SK-N-SH treated with all-trans-retinoic acid at 6 μM for 48 hours (cell line): ENCODE results near the gene FOSL2.

Experiments
- ATAC-seq: fragments of 200-7000 bp; cut with Tn5 transposase; 3 replicates; pipeline ENCODE4 v1.9.1; 2020; ENCODE audit warnings: mild to moderate bottlenecking, moderate library complexity
- ARNTL ChIP-seq: fragments of 450-650 bp; formaldehyde crosslinking; IDR thresholded peaks from 2 replicates; pipeline ENCODE4 v1.5.0; 2020; ENCODE audit warnings: low read depth, mild to moderate bottlenecking, moderate library complexity, borderline replicate concordance
- BACH2 ChIP-seq: fragments of 250-450 bp; sonication (Bioruptor Pico); IDR thresholded peaks from 2 replicates; pipeline ENCODE4 v1.9.0; 2021; ENCODE audit warnings: mild to moderate bottlenecking, borderline replicate concordance
- CSDC2 ChIP-seq: fragments of 250-450 bp; sonication (Bioruptor Pico); IDR thresholded peaks from 2 replicates; pipeline ENCODE4 v1.5.0; 2020; ENCODE audit warnings: mild to moderate bottlenecking, moderate library complexity
- CSRNP3 ChIP-seq: fragments of 250-450 bp; sonication (Bioruptor Pico); IDR thresholded peaks from 2 replicates; pipeline ENCODE4 v1.5.1; 2021; ENCODE audit warnings: mild to moderate bottlenecking, moderate library complexity
- ISL1 ChIP-seq: fragments of 250-450 bp; sonication (Bioruptor Pico); IDR thresholded peaks from 2 replicates; pipeline ENCODE4 v2.1.2; 2022; ENCODE audit warnings: mild to moderate bottlenecking, moderate library complexity
- PATZ1 ChIP-seq: fragments of 250-450 bp; sonication (Bioruptor Pico); IDR thresholded peaks from 2 replicates; pipeline ENCODE4 v1.8.0; 2020; ENCODE audit warnings: mild to moderate bottlenecking, moderate library complexity, borderline replicate concordance
- POU6F1 ChIP-seq: fragments of 250-450 bp; sonication (Bioruptor Pico); IDR thresholded peaks from 2 replicates; pipeline ENCODE4 v1.8.0; 2021; ENCODE audit warnings: low read depth, mild to moderate bottlenecking, moderate library complexity, borderline replicate concordance
- PPARA ChIP-seq: fragments of 250-450 bp; sonication (Bioruptor Pico); IDR thresholded peaks from 2 replicates; pipeline ENCODE4 v1.5.0; 2020; ENCODE audit warnings: mild to moderate bottlenecking, borderline replicate concordance
- RARB ChIP-seq: fragments of 250-450 bp; sonication (Bioruptor Pico); IDR thresholded peaks from 2 replicates; pipeline ENCODE4 v1.8.0; 2021; ENCODE audit warnings: mild to moderate bottlenecking, moderate library complexity
- SNAI2 ChIP-seq: fragments of 250-450 bp; sonication (Bioruptor Pico); IDR thresholded peaks from 2 replicates; pipeline ENCODE4 v1.5.0; 2020; ENCODE audit warnings: mild to moderate bottlenecking, moderate library complexity
- TSHZ2 ChIP-seq: fragments of 250-450 bp; sonication (Bioruptor Pico); IDR thresholded peaks from 2 replicates; pipeline ENCODE4 v1.5.0; 2020; ENCODE audit warnings: mild to moderate bottlenecking, moderate library complexity
- ZC3H10 ChIP-seq: fragments of 250-450 bp; sonication (Bioruptor Pico); IDR thresholded peaks from 2 replicates; pipeline ENCODE4 v1.5.1; 2021; ENCODE audit warnings: mild to moderate bottlenecking, moderate library complexity
- ZFP30 ChIP-seq: fragments of 450-650 bp; formaldehyde crosslinking; IDR thresholded peaks from 2 replicates; pipeline ENCODE4 v1.5.0; 2022; ENCODE audit warnings: mild to moderate bottlenecking, moderate library complexity
- ZNF565 ChIP-seq: fragments of 450-650 bp; formaldehyde crosslinking; conservative IDR thresholded peaks from 2 replicates; pipeline ENCODE4 v1.5.0; 2020; ENCODE audit warnings: low read depth, mild to moderate bottlenecking, moderate library complexity
- ZNF70 ChIP-seq: fragments of 450-650 bp; formaldehyde crosslinking; IDR thresholded peaks from 2 replicates; pipeline ENCODE4 v1.5.0; 2020; ENCODE audit warnings: mild to moderate bottlenecking, moderate library complexity
- ZNF8 ChIP-seq: fragments of 450-650 bp; formaldehyde crosslinking; IDR thresholded peaks from 2 replicates; pipeline ENCODE4 v1.5.0; 2020; ENCODE audit warnings: mild to moderate bottlenecking, moderate library complexity

Gene FOSL2

GRCh38 chr2:28408764-28409599 lies 16.3 kb downstream of the FOSL2 start:
- TF ChIP-seq BACH2 (CRISPR knock-in tag): no peak
- no peak for TF ChIP-seq ZNF8 (CRISPR knock-in tag)
- TF ChIP-seq ZC3H10 (CRISPR knock-in tag): no peak
- TF ChIP-seq ZNF565 (CRISPR knock-in tag): no peak
- TF ChIP-seq TSHZ2 (CRISPR knock-in tag): no peak
- TF ChIP-seq CSDC2 (CRISPR knock-in tag): no peak
- TF ChIP-seq CSRNP3 (CRISPR knock-in tag): no peak
- TF ChIP-seq PPARA (CRISPR knock-in tag): no peak
- no peak for TF ChIP-seq ZNF70 (CRISPR knock-in tag)
- no peak for ATAC-seq

GRCh38 chr2:28411166-28411755 lies 18.6 kb downstream of the FOSL2 start:
- TF ChIP-seq ZNF8 (CRISPR knock-in tag): no peak
- no peak for TF ChIP-seq TSHZ2 (CRISPR knock-in tag)
- no peak for TF ChIP-seq ARNTL (CRISPR knock-in tag)
- TF ChIP-seq PPARA (CRISPR knock-in tag): no peak
- TF ChIP-seq ISL1: no peak
- no peak for TF ChIP-seq ZNF565 (CRISPR knock-in tag)
- ATAC-seq: no peak

- TF ChIP-seq CSDC2 (CRISPR knock-in tag) (no peak), RARB (CRISPR knock-in tag) (no peak), PPARA (CRISPR knock-in tag) (no peak), ZC3H10 (CRISPR knock-in tag) (no peak), ZNF70 (CRISPR knock-in tag) (no peak), ZFP30 (CRISPR knock-in tag) (no peak), ZNF8 (CRISPR knock-in tag) (no peak), ARNTL (CRISPR knock-in tag) (no peak), SNAI2 (no peak), PATZ1 (CRISPR knock-in tag) (no peak), POU6F1 (no peak)
- no peak for ATAC-seq
These were observed 19.4 kb downstream of the FOSL2 start for GRCh38 chr2:28411956-28412609.
